HG02840 (cell line): Measurements from ENCODE around the gene RALA.
A peak's percentile ranks its signal among the peaks of the same experiment; 100 is the strongest.

Source experiments
- ATAC-seq: cut with Tn5 transposase; IDR thresholded peaks from one replicate; pipeline ENCODE4 v1.9.1; 2021; ENCODE audit warnings: mild to moderate bottlenecking, moderate library complexity, moderate number of reproducible peaks; ENCODE audit not compliant: unreplicated experiment, low FRiP score

RALA gene

GRCh38 chr7:39623047-39623731 is at the start of gene RALA:
Gene RALA, plus strand, starts transcription at chr7:39623572. Its CDS starts 63,096 bp downstream, at chr7:39686668.
- ATAC-seq = peak; percentile 92

- ATAC-seq = no peak
Measured at GRCh38 chr7:39574673-39575349, 48.6 kb upstream of the RALA start.

- no peak for ATAC-seq
Measured at GRCh38 chr7:39577229-39577874, 46.0 kb upstream of the RALA start.

- peak; percentile 79 for ATAC-seq
Measured at GRCh38 chr7:39580149-39580874, 43.1 kb upstream of the RALA start.

- no peak for ATAC-seq
Measured at GRCh38 chr7:39582536-39582935, 40.8 kb upstream of the RALA start.

GRCh38 chr7:39583539-39583938 is 39.8 kb upstream of the RALA start:
- no peak for ATAC-seq

- no peak for ATAC-seq
Measured at GRCh38 chr7:39587393-39587792, 36.0 kb upstream of the RALA start.

- ATAC-seq = no peak
Measured at GRCh38 chr7:39588416-39588815, 35.0 kb upstream of the RALA start.

- ATAC-seq = peak; percentile 87
Measured at GRCh38 chr7:39589323-39590111, 33.9 kb upstream of the RALA start.

GRCh38 chr7:39592586-39592985 is 30.8 kb upstream of the RALA start:
- ATAC-seq = no peak

- ATAC-seq = no peak
Measured at GRCh38 chr7:39594988-39595620, 28.3 kb upstream of the RALA start.

GRCh38 chr7:39602351-39602750 is 21.0 kb upstream of the RALA start:
- no peak for ATAC-seq

GRCh38 chr7:39603924-39604323 is 19.4 kb upstream of the RALA start:
- no peak for ATAC-seq

GRCh38 chr7:39605087-39605486 is 18.3 kb upstream of the RALA start:
- no peak for ATAC-seq

GRCh38 chr7:39606352-39606751 is 17.0 kb upstream of the RALA start:
- ATAC-seq = no peak

GRCh38 chr7:39606941-39607340 is 16.4 kb upstream of the RALA start:
- ATAC-seq = no peak

GRCh38 chr7:39607865-39608264 is 15.5 kb upstream of the RALA start:
- no peak for ATAC-seq

- ATAC-seq = no peak
Measured at GRCh38 chr7:39608278-39608677, 15.1 kb upstream of the RALA start.

- no peak for ATAC-seq
Measured at GRCh38 chr7:39609113-39609934, 14.0 kb upstream of the RALA start.
